OCI-LY3 (cell line): ENCODE measurements around the gene SMIM7.

Source experiments
- H2AFZ ChIP-seq: fragments of 200-600, 300-600 bp; shearing (Covaris generic); 2 replicates; pipeline ENCODE4 v1.6.0; 2014; ENCODE audit warnings: antibody characterized with exemption, low read depth, low read length
- H3K27ac ChIP-seq: fragments of 200-600, 300-600 bp; sonication (generic); 2 replicates; pipeline ENCODE4 v1.5.1; 2014; ENCODE audit warnings: mild to moderate bottlenecking, low read length, moderate library complexity, mixed read lengths
- H3K27me3 ChIP-seq: fragments of 200-600, 300-600 bp; sonication (generic); 2 replicates; pipeline ENCODE4 v1.6.1; 2014; ENCODE audit warnings: low read depth, low read length, mixed read lengths
- H3K36me3 ChIP-seq: fragments of 200-600, 300-600 bp; sonication (generic); replicated peaks from 2 replicates; pipeline ENCODE3; 2014; ENCODE audit warnings: low read depth, low read length, mixed read lengths
- H3K4me1 ChIP-seq: fragments of 300-600, 200-600 bp; sonication (generic); 2 replicates; pipeline ENCODE4 v1.6.1; 2014; ENCODE audit warnings: low read length, mixed read lengths
- H3K4me2 ChIP-seq: fragments of 200-600, 300-600 bp; sonication (generic); 2 replicates; pipeline ENCODE4 v1.6.1; 2014; ENCODE audit warnings: low read length, mixed read lengths
- H3K4me3 ChIP-seq: fragments of 300-600, 200-600 bp; sonication (generic); 2 replicates; pipeline ENCODE4 v1.5.1; 2014; ENCODE audit warnings: antibody characterized with exemption, mild to moderate bottlenecking, low read length, moderate library complexity
- H3K79me2 ChIP-seq: fragments of 300-600, 200-600 bp; shearing (Covaris generic); 2 replicates; pipeline ENCODE4 v1.6.1; 2014; ENCODE audit warnings: mild to moderate bottlenecking, low read length, mixed read lengths
- H3K9ac ChIP-seq: fragments of 300-600, 200-600 bp; shearing (Covaris generic); 2 replicates; pipeline ENCODE4 v1.6.0; 2014; ENCODE audit warnings: mild to moderate bottlenecking, low read length, moderate library complexity
- H3K9me3 ChIP-seq: fragments of 200-600, 300-600 bp; shearing (Covaris generic); 2 replicates; pipeline ENCODE4 v1.6.1; 2014; ENCODE audit warnings: low read length, mixed read lengths; ENCODE audit not compliant: insufficient read depth
- H4K20me1 ChIP-seq: fragments of 200-600, 300-600 bp; sonication (generic); 2 replicates; pipeline ENCODE4 v1.6.1; 2016; ENCODE audit warnings: low read length, mixed read lengths; ENCODE audit not compliant: insufficient read depth
- CTCF ChIP-seq: fragments of 200-600, 300-600 bp; sonication (generic); IDR thresholded peaks from 2 replicates; pipeline ENCODE4 v1.5.1; 2014; ENCODE audit warnings: antibody characterized with exemption, low read length, low read depth
- EZH2phosphoT487 ChIP-seq: fragments of 200-600 bp; shearing (Covaris generic); IDR thresholded peaks from 2 replicates; pipeline ENCODE4 v1.6.1; 2018; ENCODE audit warnings: antibody characterized with exemption, mixed run types, low read depth

Gene SMIM7

GRCh38 chr19:16619457-16619856, 40.5 kb downstream of the SMIM7 start:
- H4K20me1 ChIP-seq: peaks cover 100% of the 10 kb centered on the region
- H3K4me3 ChIP-seq: no peak overlapping the region
- peaks cover 8% of the 10 kb centered on the region for H3K36me3 ChIP-seq
- no peak overlapping the region for H3K9ac ChIP-seq
- H3K79me2 ChIP-seq: peaks cover 100% of the 10 kb centered on the region
- no peak overlapping the region for H3K4me2 ChIP-seq
- no peaks in the 10 kb centered on the region for H3K9me3 ChIP-seq
- no peak overlapping the region for H3K27ac ChIP-seq
- no peaks in the 10 kb centered on the region for H3K27me3 ChIP-seq
- TF ChIP-seq CTCF: no peak
- TF ChIP-seq EZH2phosphoT487: no peak
- peaks cover 11% of the 10 kb centered on the region for H3K4me1 ChIP-seq
- no peak overlapping the region for H2AFZ ChIP-seq

- no peak overlapping the region for H3K9ac ChIP-seq
- H2AFZ ChIP-seq: no peak overlapping the region
- H3K4me3 ChIP-seq: no peak overlapping the region
- H3K9me3 ChIP-seq: no peaks in the 10 kb centered on the region
- no peak overlapping the region for H3K27ac ChIP-seq
- no peak overlapping the region for H3K4me2 ChIP-seq
- H3K27me3 ChIP-seq: no peaks in the 10 kb centered on the region
- peaks cover 100% of the 10 kb centered on the region for H3K79me2 ChIP-seq
- H3K36me3 ChIP-seq: peaks cover 4% of the 10 kb centered on the region
- peaks cover 99% of the 10 kb centered on the region for H4K20me1 ChIP-seq
- H3K4me1 ChIP-seq: no peaks in the 10 kb centered on the region; the same call in 1 of the 2 replicates
- no peak for TF ChIP-seq CTCF
- no peak for TF ChIP-seq EZH2phosphoT487
Measured at GRCh38 chr19:16618248-16618647, 41.7 kb downstream of the SMIM7 start.

GRCh38 chr19:16615808-16616207, 44.1 kb downstream of the SMIM7 start:
- Histone ChIP-seq H3K9ac (no peak overlapping the region), H3K9me3 (no peaks in the 10 kb centered on the region), H3K79me2 (peaks cover 100% of the 10 kb centered on the region), H3K27ac (no peak overlapping the region), H3K4me1 (peaks cover under 1% of the 10 kb centered on the region; the same call in 1 of the 2 replicates), H3K4me3 (no peak overlapping the region), H2AFZ (no peak overlapping the region), H3K4me2 (no peak overlapping the region), H3K36me3 (no peaks in the 10 kb centered on the region), H4K20me1 (peaks cover 99% of the 10 kb centered on the region), H3K27me3 (no peaks in the 10 kb centered on the region)
- TF ChIP-seq CTCF (no peak), EZH2phosphoT487 (no peak)

GRCh38 chr19:16614941-16615340, 45.0 kb downstream of the SMIM7 start:
- peaks cover 97% of the 10 kb centered on the region for H4K20me1 ChIP-seq
- H3K36me3 ChIP-seq: no peaks in the 10 kb centered on the region
- H3K9me3 ChIP-seq: no peaks in the 10 kb centered on the region
- H3K9ac ChIP-seq: no peak overlapping the region
- no peak overlapping the region for H3K4me3 ChIP-seq
- no peak overlapping the region for H3K27ac ChIP-seq
- no peaks in the 10 kb centered on the region for H3K27me3 ChIP-seq
- peaks cover 6% of the 10 kb centered on the region for H3K4me1 ChIP-seq
- no peak overlapping the region for H3K4me2 ChIP-seq
- H3K79me2 ChIP-seq: peaks cover 100% of the 10 kb centered on the region
- no peak overlapping the region for H2AFZ ChIP-seq
- TF ChIP-seq CTCF (no peak), EZH2phosphoT487 (no peak)
